GM12891 (cell line): ENCODE measurements around the gene RPS5.

Experiments
- DNase-seq: peaks from one replicate; pipeline ENCODE4 v3.0.0; 2011; ENCODE audit warnings: low spot score; ENCODE audit not compliant: insufficient read length
- FAIRE-seq: peaks from 2 replicates; lab custom pipeline; 2011; peaks lifted over from hg19 to GRCh38; lab: Jason Lieb, UNC
- PAX5 ChIP-seq: IDR thresholded peaks from 2 replicates; pipeline ENCODE4 v1.6.1; 2011; ENCODE audit warnings: low read length, moderate library complexity, mild to moderate bottlenecking; ENCODE audit not compliant: insufficient read depth, severe bottlenecking
- POLR2A ChIP-seq: IDR thresholded peaks from 2 replicates; pipeline ENCODE4 v1.6.1; 2011; ENCODE audit warnings: low read depth, low read length, control low read depth
- POLR2AphosphoS5 ChIP-seq: IDR thresholded peaks from 2 replicates; pipeline ENCODE4 v1.6.1; 2011; ENCODE audit warnings: low read depth, low read length, control low read depth
- POU2F2 ChIP-seq: IDR thresholded peaks from 2 replicates; pipeline ENCODE4 v1.6.1; 2011; ENCODE audit warnings: low read depth, mild to moderate bottlenecking, control low read depth, low read length, moderate library complexity
- SPI1 ChIP-seq: IDR thresholded peaks from 2 replicates; pipeline ENCODE4 v1.6.1; 2011; ENCODE audit warnings: low read depth, low read length, control low read depth
- TAF1 ChIP-seq: IDR thresholded peaks from 2 replicates; pipeline ENCODE4 v1.6.1; 2011; ENCODE audit warnings: low read depth, low read length, control low read depth

Gene RPS5

GRCh38 chr19:58379246-58379645 is 7.8 kb upstream of the RPS5 start:
- TF ChIP-seq POU2F2 (no peak), PAX5 (no peak), SPI1 (no peak), POLR2AphosphoS5 (no peak), TAF1 (no peak), POLR2A (no peak)
- DNase-seq (no peak), FAIRE-seq (no peak)

GRCh38 chr19:58380037-58380661 is 6.9 kb upstream of the RPS5 start:
- FAIRE-seq: peak; percentile 68
- DNase-seq: no peak
- TF ChIP-seq POLR2A: no peak
- no peak for TF ChIP-seq TAF1
- TF ChIP-seq POLR2AphosphoS5: no peak
- no peak for TF ChIP-seq PAX5
- TF ChIP-seq POU2F2: no peak

GRCh38 chr19:58380662-58381459 is 6.2 kb upstream of the RPS5 start, which contains the start of gene ZNF837:
Gene ZNF837, minus strand, starts transcription at chr19:58381030. Its CDS starts 11,698 bp downstream, at chr19:58369332.
- peak; percentile 94 for DNase-seq
- TF ChIP-seq TAF1 (peak; percentile 84), PAX5 (peak; percentile 100), SPI1 (no peak), POLR2A (peak; percentile 69), POU2F2 (0 out of 2 replicates have a peak, but pooled peaks have one; percentile 41), POLR2AphosphoS5 (peak; percentile 60; the same call in 1 of the 2 replicates)
- FAIRE-seq: peak; percentile 99

- FAIRE-seq (no peak), DNase-seq (no peak)
- TF ChIP-seq TAF1: 0 out of 2 replicates have a peak, but pooled peaks have one; percentile 5
- TF ChIP-seq POLR2AphosphoS5: no peak
These were observed 5.4 kb upstream of the RPS5 start for GRCh38 chr19:58381460-58382212.

- no peak for FAIRE-seq
- no peak for DNase-seq
- TF ChIP-seq POU2F2 (no peak), SPI1 (no peak), POLR2A (no peak), POLR2AphosphoS5 (no peak), TAF1 (no peak), PAX5 (no peak)
These were observed 4.0 kb upstream of the RPS5 start for GRCh38 chr19:58382997-58383603.

- no peak for FAIRE-seq
- TF ChIP-seq POLR2A (no peak), PAX5 (no peak), SPI1 (no peak), POLR2AphosphoS5 (no peak), TAF1 (no peak)
- DNase-seq: no peak
These were observed 1.7 kb upstream of the RPS5 start for GRCh38 chr19:58385313-58385890.

- peak; percentile 75 for FAIRE-seq
- TF ChIP-seq PAX5 (no peak), POLR2A (peak; percentile 62; the same call in 1 of the 2 replicates), TAF1 (peak; percentile 33; the same call in 1 of the 2 replicates), POLR2AphosphoS5 (peak; percentile 63; the same call in 1 of the 2 replicates), SPI1 (peak; percentile 29; the same call in 1 of the 2 replicates), POU2F2 (peak; percentile 69; the same call in 1 of the 2 replicates)
These were observed 1.0 kb upstream of the RPS5 start for GRCh38 chr19:58385891-58386575.

GRCh38 chr19:58387338-58388174 is 487 bp downstream of the RPS5 start:
- no peak for DNase-seq
- FAIRE-seq: peak; percentile 56

More at GRCh38 chr19:58385891-58386575, 1.0 kb upstream of the RPS5 start:
- DNase-seq: no peak

More at GRCh38 chr19:58387338-58388174, 487 bp downstream of the RPS5 start:
- TF ChIP-seq SPI1 (no peak), POLR2AphosphoS5 (no peak), PAX5 (peak; percentile 36)
